H9 (cell line): ENCODE data around the gene ABI3. TPM values are rescaled to one million over a fixed set of nuclear protein-coding genes. Genes with fewer than 3 reads are reported as not detected.

Experiments used
- DNase-seq: peaks from one replicate; pipeline ENCODE4 v3.0.0-alpha.2; 2017
- H2AFZ ChIP-seq: one replicate; pipeline ENCODE4 v1.6.1; 2013; ENCODE audit warnings: mild to moderate bottlenecking, low read length, control low read depth, moderate library complexity
- H2AK5ac ChIP-seq: 2 replicates; pipeline ENCODE4 v1.6.1; 2013; ENCODE audit warnings: low read length, control low read depth, mixed read lengths; ENCODE audit not compliant: insufficient read length
- H2BK120ac ChIP-seq: one replicate; pipeline ENCODE4 v1.6.1; 2013; ENCODE audit warnings: low read depth, mild to moderate bottlenecking, low read length, control low read depth, inconsistent platforms; ENCODE audit not compliant: poor library complexity, severe bottlenecking
- H2BK12ac ChIP-seq: 2 replicates; pipeline ENCODE4 v1.6.1; 2013; ENCODE audit warnings: low read length, control low read depth, mixed read lengths, low read depth; ENCODE audit not compliant: insufficient read length
- H2BK15ac ChIP-seq: 2 replicates; pipeline ENCODE4 v1.6.1; 2013; ENCODE audit warnings: low read depth, low read length, control low read depth
- H2BK20ac ChIP-seq: one replicate; pipeline ENCODE4 v1.6.1; 2013; ENCODE audit warnings: low read depth, mild to moderate bottlenecking, low read length, control low read depth, inconsistent platforms; ENCODE audit not compliant: poor library complexity, severe bottlenecking
- H2BK5ac ChIP-seq: 2 replicates; pipeline ENCODE4 v1.6.1; 2013; ENCODE audit warnings: low read length, control low read depth, mixed read lengths; ENCODE audit not compliant: insufficient read length
- H3K14ac ChIP-seq: 2 replicates; pipeline ENCODE4 v1.6.1; 2013; ENCODE audit warnings: low read length, control low read depth; ENCODE audit not compliant: insufficient read depth
- H3K18ac ChIP-seq: 2 replicates; pipeline ENCODE4 v1.6.1; 2013; ENCODE audit warnings: low read depth, mild to moderate bottlenecking, mixed read lengths, low read length, control low read depth; ENCODE audit not compliant: insufficient read length
- H3K23ac ChIP-seq: 2 replicates; pipeline ENCODE4 v1.6.1; 2013; ENCODE audit warnings: low read length, control low read depth, mixed read lengths, low read depth; ENCODE audit not compliant: insufficient read length
- H3K23me2 ChIP-seq: 2 replicates; pipeline ENCODE4 v1.6.1; 2013; ENCODE audit warnings: low read depth, mild to moderate bottlenecking, mixed read lengths, low read length, control low read depth; ENCODE audit not compliant: insufficient read length, poor library complexity, severe bottlenecking
- H3K27ac ChIP-seq: 2 replicates; pipeline ENCODE4 v1.5.1; 2013; ENCODE audit warnings: low read length, control low read depth, mixed read lengths, low read depth; ENCODE audit not compliant: insufficient read length
- H3K27me3 ChIP-seq: 2 replicates; pipeline ENCODE4 v1.6.1; 2013; ENCODE audit warnings: low read length, control low read depth, inconsistent platforms; ENCODE audit not compliant: insufficient read depth
- H3K4ac ChIP-seq: 2 replicates; pipeline ENCODE4 v1.6.1; 2013; ENCODE audit warnings: low read depth, mild to moderate bottlenecking, control low read depth, inconsistent platforms, low read length, moderate library complexity
- H3K4me1 ChIP-seq: 2 replicates; pipeline ENCODE4 v1.6.1; 2013; ENCODE audit warnings: low read length, control low read depth, inconsistent platforms; ENCODE audit not compliant: insufficient read depth
- H3K4me2 ChIP-seq: 2 replicates; pipeline ENCODE4 v1.6.1; 2013; ENCODE audit warnings: low read length, control low read depth, mixed read lengths; ENCODE audit not compliant: insufficient read length, insufficient read depth
- H3K56ac ChIP-seq: 2 replicates; pipeline ENCODE4 v1.6.1; 2013; ENCODE audit warnings: low read depth, mild to moderate bottlenecking, mixed read lengths, low read length, control low read depth; ENCODE audit not compliant: insufficient read length
- H3K79me1 ChIP-seq: 2 replicates; pipeline ENCODE4 v1.6.1; 2013; ENCODE audit warnings: low read depth, mild to moderate bottlenecking, moderate library complexity, low read length, control low read depth, inconsistent platforms; ENCODE audit not compliant: insufficient read depth, poor library complexity, severe bottlenecking
- H3K79me2 ChIP-seq: 2 replicates; pipeline ENCODE4 v1.6.1; 2013; ENCODE audit warnings: low read length, control low read depth, inconsistent platforms; ENCODE audit not compliant: insufficient read depth
- H3K9ac ChIP-seq: 2 replicates; pipeline ENCODE4 v1.6.1; 2013; ENCODE audit warnings: low read length, control low read depth, mixed read lengths; ENCODE audit not compliant: insufficient read length; ENCODE audit errors: extremely low read depth
- H3K9me3 ChIP-seq: one replicate; pipeline ENCODE4 v1.6.1; 2013; ENCODE audit warnings: low read depth, low read length, inconsistent platforms; ENCODE audit not compliant: control insufficient read depth
- H3T11ph ChIP-seq: one replicate; pipeline ENCODE4 v1.6.1; 2013; ENCODE audit warnings: mild to moderate bottlenecking, low read length, control low read depth, inconsistent platforms
- H4K20me1 ChIP-seq: one replicate; pipeline ENCODE4 v1.6.1; 2013; ENCODE audit not compliant: control insufficient read depth, insufficient read length, insufficient read depth
- H4K5ac ChIP-seq: 2 replicates; pipeline ENCODE4 v1.6.1; 2013; ENCODE audit warnings: low read depth, mild to moderate bottlenecking, mixed read lengths, low read length, control low read depth; ENCODE audit not compliant: insufficient read length
- H4K8ac ChIP-seq: replicated peaks from 2 replicates; pipeline ENCODE4 v1.6.1; 2013; ENCODE audit warnings: low read length, control low read depth, mixed read lengths, low read depth; ENCODE audit not compliant: insufficient read length
- H4K91ac ChIP-seq: 2 replicates; pipeline ENCODE4 v1.6.1; 2013; ENCODE audit warnings: low read depth, mild to moderate bottlenecking, moderate library complexity, mixed read lengths, low read length, control low read depth; ENCODE audit not compliant: insufficient read length
- H3K27ac Mint-ChIP-seq, 3 experiments: 2 replicates in 2 of 3; 3 replicates in 1 of 3; pipeline ENCODE4 v1.8.0; 2020 to 2021; ENCODE audit warnings: mixed read lengths in 3 of 3, mild to moderate bottlenecking in 1 of 3, moderate library complexity in 1 of 3
- H3K27me3 Mint-ChIP-seq: 2 replicates; pipeline ENCODE4 v1.8.0; 2021; ENCODE audit warnings: low read depth, mild to moderate bottlenecking, moderate library complexity, mixed read lengths
- H3K36me3 Mint-ChIP-seq, 3 experiments: 2 replicates in 2 of 3; 3 replicates in 1 of 3; pipeline ENCODE4 v1.8.0; 2020 to 2021; ENCODE audit warnings: low read depth in 3 of 3, mixed read lengths in 3 of 3; ENCODE audit not compliant: insufficient read depth in 1 of 3
- H3K4me1 Mint-ChIP-seq, 2 experiments: 2 replicates each; pipeline ENCODE4 v1.8.0; 2020; ENCODE audit warnings: mixed read lengths in 2 of 2
- H3K4me3 Mint-ChIP-seq, 2 experiments: 2 replicates in 1 of 2; 3 replicates in 1 of 2; pipeline ENCODE4 v1.8.0; 2020 to 2021; ENCODE audit warnings: mild to moderate bottlenecking in 2 of 2, mixed read lengths in 2 of 2, moderate library complexity in 1 of 2
- H3K9me3 Mint-ChIP-seq, 2 experiments: 2 replicates in 1 of 2; 3 replicates in 1 of 2; pipeline ENCODE4 v1.8.0; 2020; ENCODE audit warnings: mild to moderate bottlenecking in 2 of 2, mixed read lengths in 2 of 2, moderate library complexity in 1 of 2
- CTCF ChIP-seq: fragments of 200-600 bp; sonication (generic); conservative IDR thresholded peaks from 3 replicates; pipeline ENCODE4 v1.8.0; 2021; ENCODE audit warnings: antibody characterized with exemption, mild to moderate bottlenecking
- WGBS: extraction: QIAGEN DNeasy Blood & Tissue Kit; methylation state at CpG from one replicate; pipeline ENCODE4 v1.1.7; 2013; ENCODE audit warnings: missing lambda C conversion rate, low lambda C conversion rate, mixed read lengths; ENCODE audit not compliant: insufficient read length; ENCODE audit errors: extremely low coverage; 5-methylcytosine and 5-hydroxymethylcytosine counted together
- total RNA-seq: library from RNA; stranded (reverse); gene quantifications from 2 replicates; pipeline ENCODE4 v1.2.1, GENCODE V29; 2021

Gene ABI3
- total RNA-seq, 1 experiment from 2014 or later: 2.1 TPM

- Histone ChIP-seq H3K4me1 (no peaks in the 10 kb centered on the region), H3K9ac (no peak overlapping the region), H4K5ac (no peak overlapping the region), H3K27ac (no peak overlapping the region), H3K27me3 (no peaks in the 10 kb centered on the region), H2BK15ac (no peak overlapping the region), H3K4ac (no peak overlapping the region), H3K4me2 (no peak overlapping the region), H3T11ph (no peak overlapping the region), H2AK5ac (no peak overlapping the region), H2BK20ac (no peak overlapping the region), H3K23me2 (no peaks in the 10 kb centered on the region), H4K8ac (no peak overlapping the region), H4K20me1 (no peaks in the 10 kb centered on the region), H2BK120ac (no peak overlapping the region), H3K79me2 (no peaks in the 10 kb centered on the region), H3K9me3 (no peaks in the 10 kb centered on the region), H2BK12ac (no peak overlapping the region), H4K91ac (no peak overlapping the region), H3K23ac (no peak overlapping the region), H2AFZ (no peak overlapping the region), H3K18ac (no peak overlapping the region), H3K14ac (no peak overlapping the region), H3K56ac (no peak overlapping the region), H2BK5ac (no peak overlapping the region), H3K79me1 (no peaks in the 10 kb centered on the region)
- no peak for DNase-seq
- no peak overlapping the region for H3K4me3 Mint-ChIP-seq
- H3K9me3 Mint-ChIP-seq: peaks cover 25 to 28% of the 10 kb centered on the region in 2 experiments
- peaks cover 12% of the 10 kb centered on the region for H3K27me3 Mint-ChIP-seq
- TF ChIP-seq CTCF: no peak
- WGBS: no CpG with 5 or more reads among the region's 5 CpGs
- no peak overlapping the region for H3K27ac Mint-ChIP-seq
- peaks cover 0 to 2% of the 10 kb centered on the region in 2 experiments; a peak in 1 of 4 replicates for H3K4me1 Mint-ChIP-seq
- peaks cover 10 to 23% (median 13%) of the 10 kb centered on the region in 3 experiments for H3K36me3 Mint-ChIP-seq
Observed at GRCh38 chr17:49183341-49183740, 27.2 kb upstream of the ABI3 start.
